ENCODE measurements around the gene PLCG1. TPM values are rescaled to one million over a fixed set of nuclear protein-coding genes. Genes with fewer than 3 reads are reported as not detected.
A peak's percentile ranks its signal among the peaks of the same experiment; 100 is the strongest.

The PLCG1 gene
- polyA plus RNA-seq, 1 donor (not counting 4 experiments of a cell fraction or from before 2014, with no cell fraction given), result 41.5 TPM

DNA sequence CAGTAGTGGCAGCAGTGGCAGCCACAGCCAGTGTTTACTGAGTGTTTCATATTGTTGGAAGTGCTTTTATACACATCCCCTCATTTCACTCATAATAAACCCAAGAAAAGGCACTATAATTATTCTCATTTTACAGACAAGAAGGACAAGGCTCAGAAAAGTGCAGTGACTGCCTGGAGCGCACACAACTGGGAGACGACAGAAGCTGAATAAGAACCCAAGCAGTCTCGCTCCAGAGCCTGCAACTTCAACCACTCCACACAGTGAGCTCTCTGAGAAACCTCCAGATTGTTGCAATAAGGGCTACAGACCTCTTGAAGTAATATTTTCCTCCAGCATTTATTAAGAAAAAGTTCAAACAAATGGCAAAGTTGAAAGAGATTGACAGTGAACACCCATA, 76.9 kb downstream of the PLCG1 start:
- H3K9me1 ChIP-seq (ENCODE audit: control insufficient read depth, extremely low read depth, insufficient read depth, low read length), result no peaks in the 10 kb centered on the region
- no peaks in the 10 kb centered on the region for H3K36me3 ChIP-seq (ENCODE audit: control insufficient read depth in 2 of 2, extremely low read depth in 1 of 2, insufficient read depth in 2 of 2, low read length in 2 of 2)
- H3K27ac ChIP-seq (ENCODE audit: control insufficient read depth, insufficient read depth, low read length), result no peak overlapping the region
- peaks cover 9% of the 10 kb centered on the region for H3K4me1 ChIP-seq (ENCODE audit: control insufficient read depth, extremely low read depth, insufficient read depth, low read length)
- H3K27me3 ChIP-seq (ENCODE audit: control insufficient read depth, extremely low read depth, insufficient read depth, low read length), result no peaks in the 10 kb centered on the region
- H3K4me3 ChIP-seq (ENCODE audit: control insufficient read depth in 2 of 3, extremely low read depth in 1 of 3, insufficient read depth in 2 of 3, low read depth in 1 of 3, low read length in 3 of 3), result no peak overlapping the region
- dilution Hi-C loops (cut with MboI; ENCODE audit: extremely low pct_ligation_motif_present, low sequenced_read_pairs), result no loop called here
- H3K9me3 ChIP-seq (ENCODE audit: control insufficient read depth, low read depth, low read length), result no peaks in the 10 kb centered on the region
- FAIRE-seq, result no peak
- peaks cover 2% of the 10 kb centered on the region for H4K20me1 ChIP-seq (ENCODE audit: control insufficient read depth, extremely low read depth, insufficient read depth, low read length)
- H3K79me2 ChIP-seq (ENCODE audit: control insufficient read depth, insufficient read depth, low read length), result peaks cover 2% of the 10 kb centered on the region
- no peak overlapping the region for H2AFZ ChIP-seq (ENCODE audit: control insufficient read depth, low read length)
- no peak overlapping the region for H3K9ac ChIP-seq (ENCODE audit: control insufficient read depth, extremely low read depth, insufficient read depth, low read length)
- DNase-seq (ENCODE audit: low read depth, low spot score), result no peak
- TF ChIP-seq, protein P1, sequence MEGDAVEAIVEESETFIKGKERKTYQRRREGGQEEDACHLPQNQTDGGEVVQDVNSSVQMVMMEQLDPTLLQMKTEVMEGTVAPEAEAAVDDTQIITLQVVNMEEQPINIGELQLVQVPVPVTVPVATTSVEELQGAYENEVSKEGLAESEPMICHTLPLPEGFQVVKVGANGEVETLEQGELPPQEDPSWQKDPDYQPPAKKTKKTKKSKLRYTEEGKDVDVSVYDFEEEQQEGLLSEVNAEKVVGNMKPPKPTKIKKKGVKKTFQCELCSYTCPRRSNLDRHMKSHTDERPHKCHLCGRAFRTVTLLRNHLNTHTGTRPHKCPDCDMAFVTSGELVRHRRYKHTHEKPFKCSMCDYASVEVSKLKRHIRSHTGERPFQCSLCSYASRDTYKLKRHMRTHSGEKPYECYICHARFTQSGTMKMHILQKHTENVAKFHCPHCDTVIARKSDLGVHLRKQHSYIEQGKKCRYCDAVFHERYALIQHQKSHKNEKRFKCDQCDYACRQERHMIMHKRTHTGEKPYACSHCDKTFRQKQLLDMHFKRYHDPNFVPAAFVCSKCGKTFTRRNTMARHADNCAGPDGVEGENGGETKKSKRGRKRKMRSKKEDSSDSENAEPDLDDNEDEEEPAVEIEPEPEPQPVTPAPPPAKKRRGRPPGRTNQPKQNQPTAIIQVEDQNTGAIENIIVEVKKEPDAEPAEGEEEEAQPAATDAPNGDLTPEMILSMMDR (optimal IDR thresholded peaks at IDR 0.05 in 1 of 3, IDR thresholded peaks at IDR 0.05 in 1 of 3, conservative IDR thresholded peaks at IDR 0.05 in 1 of 3; ENCODE audit: extremely low read depth in 1 of 3, insufficient read depth in 2 of 3, low read length in 3 of 3), result no peak
- H3K4me2 ChIP-seq (ENCODE audit: control insufficient read depth, extremely low read depth, insufficient read depth, low read depth, low read length), result no peak overlapping the region

DNA sequence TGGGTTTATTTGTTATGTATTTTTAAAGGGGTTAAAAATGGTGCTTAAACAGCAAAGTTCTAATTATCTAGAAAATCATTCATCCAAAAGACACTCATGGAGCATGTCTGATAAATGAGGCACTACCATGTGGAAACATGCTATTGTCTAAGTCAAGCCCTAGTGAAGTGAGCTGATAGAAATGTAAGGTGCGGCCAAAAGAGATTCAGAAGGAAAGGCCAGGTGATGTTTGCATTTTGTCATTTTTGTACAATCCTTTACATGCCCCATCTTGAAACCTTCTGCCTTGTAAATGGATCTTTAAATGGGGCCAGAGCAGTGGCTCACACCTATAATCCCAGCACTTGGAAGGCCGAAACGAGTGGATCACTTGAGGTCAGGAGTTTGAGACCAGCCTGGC, 77.3 kb downstream of the PLCG1 start:
- Histone ChIP-seq H3K9me1 (ENCODE audit: control insufficient read depth, extremely low read depth, insufficient read depth, low read length) (no peaks in the 10 kb centered on the region), H3K36me3 (ENCODE audit: control insufficient read depth in 2 of 2, extremely low read depth in 1 of 2, insufficient read depth in 2 of 2, low read length in 2 of 2) (no peaks in the 10 kb centered on the region), H3K27me3 (ENCODE audit: control insufficient read depth, extremely low read depth, insufficient read depth, low read length) (no peaks in the 10 kb centered on the region), H3K4me3 (ENCODE audit: control insufficient read depth in 2 of 3, extremely low read depth in 1 of 3, insufficient read depth in 2 of 3, low read depth in 1 of 3, low read length in 3 of 3) (no peak overlapping the region), H3K9ac (ENCODE audit: control insufficient read depth, extremely low read depth, insufficient read depth, low read length) (no peak overlapping the region), H2AFZ (ENCODE audit: control insufficient read depth, low read length) (no peak overlapping the region), H3K4me2 (ENCODE audit: control insufficient read depth, extremely low read depth, insufficient read depth, low read depth, low read length) (no peak overlapping the region), H3K27ac (ENCODE audit: control insufficient read depth, insufficient read depth, low read length) (no peak overlapping the region), H3K79me2 (ENCODE audit: control insufficient read depth, insufficient read depth, low read length) (peaks cover 2% of the 10 kb centered on the region), H3K4me1 (ENCODE audit: control insufficient read depth, extremely low read depth, insufficient read depth, low read length) (peaks cover 9% of the 10 kb centered on the region), H3K9me3 (ENCODE audit: control insufficient read depth, low read depth, low read length) (no peaks in the 10 kb centered on the region), H4K20me1 (ENCODE audit: control insufficient read depth, extremely low read depth, insufficient read depth, low read length) (peaks cover 2% of the 10 kb centered on the region)
- FAIRE-seq, result peak; percentile 44
- no peak for DNase-seq (ENCODE audit: low read depth, low spot score)
- TF ChIP-seq, protein P1 (optimal IDR thresholded peaks at IDR 0.05 in 1 of 3, IDR thresholded peaks at IDR 0.05 in 1 of 3, conservative IDR thresholded peaks at IDR 0.05 in 1 of 3; ENCODE audit: extremely low read depth in 1 of 3, insufficient read depth in 2 of 3, low read length in 3 of 3), result no peak
- TF ChIP-seq EZH2 (IDR thresholded peaks at IDR 0.05; ENCODE audit: low read length), result no peak
- dilution Hi-C loops (cut with MboI; ENCODE audit: extremely low pct_ligation_motif_present, low sequenced_read_pairs), result no loop called here
